Right lobe of liver (tissue), 6 donors: ENCODE results near the gene VPS50. TPM values are rescaled to one million over a fixed set of nuclear protein-coding genes. Genes with fewer than 3 reads are reported as not detected.
"Not testable (repeated sequence)": the region's sequence is repeated elsewhere in the genome, so short reads cannot be mapped to it uniquely, and the experiment has no call there.

Experiments
- ATAC-seq, 4 donors: fragments of 200-7000 bp; cut with Tn5 transposase; one replicate each; pipeline ENCODE4 v1.9.1; 2020; ENCODE audit warnings: mild to moderate bottlenecking in 4 of 4, moderate library complexity in 4 of 4
- DNase-seq, 3 donors: peaks; one replicate each; pipeline ENCODE4 v3.0.0-alpha.2; 2020
- H3K27ac ChIP-seq, 3 donors: fragments of 200-600 bp; one replicate each; pipeline ENCODE4 v1.8.0; 2022
- H3K27me3 ChIP-seq, 2 donors: fragments of 200-600 bp; one replicate each; pipeline ENCODE4 v1.8.0; 2022
- H3K36me3 ChIP-seq, 4 donors: fragments of 200-600 bp; sonication (generic) in 1 of 4; one replicate each; pipeline versions ENCODE4 v1.5.1 to v1.8.0; 2017 to 2022; ENCODE audit warnings: control low read depth in 1 of 4
- H3K4me1 ChIP-seq, 4 donors: fragments of 200-600 bp; sonication (generic) in 1 of 4; one replicate each; pipeline versions ENCODE4 v1.5.1 to v1.8.0; 2017 to 2022; ENCODE audit warnings: control low read depth in 1 of 4
- H3K4me3 ChIP-seq, 3 donors: fragments of 200-600 bp; one replicate each; pipeline ENCODE4 v1.8.0; 2022
- H3K9me3 ChIP-seq, 4 donors: fragments of 200-600 bp; sonication (generic) in 1 of 4; one replicate each; pipeline versions ENCODE4 v1.5.1 to v1.8.0; 2017 to 2022; ENCODE audit warnings: control low read depth in 1 of 4
- CTCF ChIP-seq, 4 donors: fragments of 200-600 bp in 3 of 4; fragments of 450-650 bp in 1 of 4; IDR thresholded peaks; one replicate each; pipeline versions ENCODE4 v1.5.1 to v1.8.0; 2016 to 2022; ENCODE audit warnings: antibody characterized with exemption in 4 of 4, mild to moderate bottlenecking in 2 of 4
- POLR2A ChIP-seq: fragments of 450-650 bp; IDR thresholded peaks from one replicate; pipeline ENCODE4 v1.6.1; 2017; ENCODE audit warnings: antibody characterized with exemption, mild to moderate bottlenecking
- WGBS: methylation state at CpG from one replicate; pipeline ENCODE4 v1.1.6; 2018; ENCODE audit warnings: low coverage, low lambda C conversion rate; ENCODE audit not compliant: insufficient coverage; ENCODE audit errors: missing lambda C conversion rate; 5-methylcytosine and 5-hydroxymethylcytosine counted together
- intact Hi-C, 2 donors: fragments of 100-400 bp; cut with DNase I; formaldehyde crosslinking; loops; one replicate each; pipeline versions ENCODE4 v1.11.2 to v1.14.1; 2022
- total RNA-seq, 6 experiments: library from RNA; depleted of rRNA in 2 of 6; stranded (reverse); fragments of >200 nt in 2 of 6; fragmentation: NEBNext Ultra II Directional in 3 of 6; extraction: Animal tissue kit (Norgen Biotek cat#: 25700) in 3 of 6; gene quantifications; one replicate each; pipeline versions ENCODE4 v1.1.0 to v1.2.4, GENCODE V29; 2016 to 2023
- donor health status: DM: no; HTN: yes; CAD: no.
- donor health status: DM: no; HTN: no; CAD: no.
- donor health status: DM: no; HTN: no; CAD: no.
- donor health status: DM: no; HTN: yes; CAD: no.
- donor health status: DM: no; HTN: yes; CAD: no.

The VPS50 gene
- total RNA-seq, 6 experiments from 2014 or later, result 9.0 to 19.1 (median 11.5) TPM

GRCh38 chr7:93364806-93365205, 132.6 kb downstream of the VPS50 start:
- Histone ChIP-seq H3K4me1 (no peaks in the 10 kb centered on the region), H3K27me3 (no peaks in the 10 kb centered on the region), H3K4me3 (no peak overlapping the region), H3K27ac (no peak overlapping the region), H3K9me3 (no peaks in the 10 kb centered on the region), H3K36me3 (no peaks in the 10 kb centered on the region)
- TF ChIP-seq CTCF (IDR thresholded peaks at IDR 0.05) (no peak), POLR2A (no peak)
- ATAC-seq (no peak), DNase-seq (no peak)
- 13% methylated on average over 1 of the region's 1 CpG for WGBS
- intact Hi-C loops, result no loop called here

- Histone ChIP-seq H3K4me1 (no peaks in the 10 kb centered on the region), H3K36me3 (no peaks in the 10 kb centered on the region), H3K27ac (no peak overlapping the region), H3K9me3 (no peaks in the 10 kb centered on the region), H3K4me3 (no peak overlapping the region), H3K27me3 (no peaks in the 10 kb centered on the region)
- 56% methylated on average over 1 of the region's 1 CpG for WGBS
- no peak for TF ChIP-seq CTCF (IDR thresholded peaks at IDR 0.05)
- TF ChIP-seq POLR2A, result no peak
- intact Hi-C loops, result no loop called here
- no peak for ATAC-seq
- DNase-seq, result no peak
Observed at GRCh38 chr7:93365341-93365740, 133.2 kb downstream of the VPS50 start.

GRCh38 chr7:93366816-93367215, 134.7 kb downstream of the VPS50 start:
- no peak for DNase-seq
- H3K27me3 ChIP-seq, result no peaks in the 10 kb centered on the region
- H3K4me3 ChIP-seq, result no peak overlapping the region
- no peak overlapping the region for H3K27ac ChIP-seq
- H3K9me3 ChIP-seq, result no peaks in the 10 kb centered on the region
- 76% methylated on average over 2 of the region's 2 CpGs for WGBS
- no peaks in the 10 kb centered on the region for H3K36me3 ChIP-seq
- intact Hi-C loops, result no loop called here
- no peaks in the 10 kb centered on the region for H3K4me1 ChIP-seq
- no peak for ATAC-seq
- TF ChIP-seq CTCF (IDR thresholded peaks at IDR 0.05) (no peak), POLR2A (no peak)

- intact Hi-C loops, result no loop called here
- Histone ChIP-seq H3K27me3 (no peaks in the 10 kb centered on the region), H3K27ac (no peak overlapping the region), H3K4me3 (no peak overlapping the region), H3K9me3 (no peaks in the 10 kb centered on the region), H3K36me3 (no peaks in the 10 kb centered on the region), H3K4me1 (no peaks in the 10 kb centered on the region)
- ATAC-seq (no peak), DNase-seq (no peak)
- WGBS, result 47% methylated on average over 2 of the region's 2 CpGs
- TF ChIP-seq POLR2A (no peak), CTCF (IDR thresholded peaks at IDR 0.05) (no peak)
Observed at GRCh38 chr7:93367254-93367653, 135.1 kb downstream of the VPS50 start.

- ATAC-seq, H3K36me3 ChIP-seq, intact Hi-C loops, DNase-seq, H3K9me3 ChIP-seq, H3K27ac ChIP-seq, H3K27me3 ChIP-seq, H3K4me1 ChIP-seq, H3K4me3 ChIP-seq: not testable (repeated sequence)
- 50% methylated on average over 2 of the region's 3 CpGs for WGBS
Observed at GRCh38 chr7:93370937-93371336, 138.8 kb downstream of the VPS50 start.
